Measurements from ENCODE around the gene SLMAP.
"Not testable (repeated sequence)": the region's sequence is repeated elsewhere in the genome, so short reads cannot be mapped to it uniquely, and the experiment has no call there.

Gene SLMAP

DNA sequence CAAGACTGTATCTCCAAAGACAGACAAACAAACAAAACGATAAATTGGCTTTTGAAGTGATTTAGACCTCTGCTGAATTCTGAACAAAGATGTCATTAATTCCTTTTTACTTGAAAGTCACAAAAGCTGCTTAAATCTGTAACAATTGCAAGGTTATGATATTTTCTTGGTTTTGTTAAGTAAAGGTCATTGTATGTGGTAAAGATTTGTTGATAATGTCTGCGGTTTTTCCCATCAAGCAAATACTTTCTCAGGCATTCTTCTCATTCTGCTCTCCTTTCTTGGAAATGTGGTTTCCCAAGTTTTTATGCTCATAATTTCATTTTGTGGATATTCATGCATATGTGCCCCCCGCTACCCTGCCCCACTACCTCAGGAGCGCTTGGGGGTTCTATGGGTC is 116.5 kb downstream of the SLMAP start:
- Histone ChIP-seq H3K9me3 (ENCODE audit: insufficient read depth, low read length) (no peaks in the 10 kb centered on the region), H3K36me3 (ENCODE audit: low read length) (peaks cover 10% of the 10 kb centered on the region; the same call in 1 of the 2 replicates), H4K20me1 (ENCODE audit: low read depth, low read length) (no peaks in the 10 kb centered on the region), H3K4me3 (ENCODE audit: insufficient read depth, low read length, poor library complexity, severe bottlenecking) (no peak overlapping the region), H3F3A (ENCODE audit: insufficient read depth) (peaks cover 9% of the 10 kb centered on the region; the same call in 1 of the 2 replicates), H2AFZ (ENCODE audit: low read depth, low read length, severe bottlenecking) (no peak overlapping the region), H3K9me2 (replicated peaks; ENCODE audit: insufficient read depth, low read length) (no peaks in the 10 kb centered on the region), H3K9ac (ENCODE audit: low read length) (no peak overlapping the region), H3K27ac (ENCODE audit: low read depth, low read length) (no peak overlapping the region), H3K27me3 (ENCODE audit: low read length) (no peaks in the 10 kb centered on the region), H3K4me2 (ENCODE audit: low read depth, low read length, poor library complexity, severe bottlenecking) (no peak overlapping the region), H3K79me2 (ENCODE audit: insufficient read depth, low read length) (no peaks in the 10 kb centered on the region)
- TF ChIP-seq, protein P1, sequence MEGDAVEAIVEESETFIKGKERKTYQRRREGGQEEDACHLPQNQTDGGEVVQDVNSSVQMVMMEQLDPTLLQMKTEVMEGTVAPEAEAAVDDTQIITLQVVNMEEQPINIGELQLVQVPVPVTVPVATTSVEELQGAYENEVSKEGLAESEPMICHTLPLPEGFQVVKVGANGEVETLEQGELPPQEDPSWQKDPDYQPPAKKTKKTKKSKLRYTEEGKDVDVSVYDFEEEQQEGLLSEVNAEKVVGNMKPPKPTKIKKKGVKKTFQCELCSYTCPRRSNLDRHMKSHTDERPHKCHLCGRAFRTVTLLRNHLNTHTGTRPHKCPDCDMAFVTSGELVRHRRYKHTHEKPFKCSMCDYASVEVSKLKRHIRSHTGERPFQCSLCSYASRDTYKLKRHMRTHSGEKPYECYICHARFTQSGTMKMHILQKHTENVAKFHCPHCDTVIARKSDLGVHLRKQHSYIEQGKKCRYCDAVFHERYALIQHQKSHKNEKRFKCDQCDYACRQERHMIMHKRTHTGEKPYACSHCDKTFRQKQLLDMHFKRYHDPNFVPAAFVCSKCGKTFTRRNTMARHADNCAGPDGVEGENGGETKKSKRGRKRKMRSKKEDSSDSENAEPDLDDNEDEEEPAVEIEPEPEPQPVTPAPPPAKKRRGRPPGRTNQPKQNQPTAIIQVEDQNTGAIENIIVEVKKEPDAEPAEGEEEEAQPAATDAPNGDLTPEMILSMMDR (IDR thresholded peaks at IDR 0.05; ENCODE audit: insufficient read depth, low read length, poor library complexity, severe bottlenecking) = no peak
- no peak for TF ChIP-seq EZH2phosphoT487 (conservative IDR thresholded peaks at IDR 0.05; ENCODE audit: low read length)

- Histone ChIP-seq H3K9me3 (ENCODE audit: insufficient read depth, low read length) (no peaks in the 10 kb centered on the region), H3K9me2 (replicated peaks; ENCODE audit: insufficient read depth, low read length) (no peaks in the 10 kb centered on the region), H3F3A (ENCODE audit: insufficient read depth) (no peaks in the 10 kb centered on the region), H2AFZ (ENCODE audit: low read depth, low read length, severe bottlenecking) (no peak overlapping the region), H3K9ac (ENCODE audit: low read length) (no peak overlapping the region), H3K36me3 (ENCODE audit: low read length) (peaks cover 2% of the 10 kb centered on the region; the same call in 1 of the 2 replicates), H3K27me3 (ENCODE audit: low read length) (no peaks in the 10 kb centered on the region), H3K79me2 (ENCODE audit: insufficient read depth, low read length) (no peaks in the 10 kb centered on the region), H3K4me2 (ENCODE audit: low read depth, low read length, poor library complexity, severe bottlenecking) (no peak overlapping the region), H3K27ac (ENCODE audit: low read depth, low read length) (no peak overlapping the region), H3K4me3 (ENCODE audit: insufficient read depth, low read length, poor library complexity, severe bottlenecking) (no peak overlapping the region), H4K20me1 (ENCODE audit: low read depth, low read length) (no peaks in the 10 kb centered on the region)
- no peak for TF ChIP-seq EZH2phosphoT487 (conservative IDR thresholded peaks at IDR 0.05; ENCODE audit: low read length)
- TF ChIP-seq, protein P1 (IDR thresholded peaks at IDR 0.05; ENCODE audit: insufficient read depth, low read length, poor library complexity, severe bottlenecking) = no peak
Observed at GRCh38 chr3:57876632-57877031, 120.5 kb downstream of the SLMAP start.

GRCh38 chr3:57877116-57877515 is 121.0 kb downstream of the SLMAP start:
- Histone ChIP-seq H3F3A (ENCODE audit: insufficient read depth) (no peaks in the 10 kb centered on the region), H3K36me3 (ENCODE audit: low read length) (no peaks in the 10 kb centered on the region), H3K79me2 (ENCODE audit: insufficient read depth, low read length) (no peaks in the 10 kb centered on the region), H3K4me3 (ENCODE audit: insufficient read depth, low read length, poor library complexity, severe bottlenecking) (no peak overlapping the region), H3K4me2 (ENCODE audit: low read depth, low read length, poor library complexity, severe bottlenecking) (no peak overlapping the region), H2AFZ (ENCODE audit: low read depth, low read length, severe bottlenecking) (no peak overlapping the region), H3K27me3 (ENCODE audit: low read length) (no peaks in the 10 kb centered on the region), H3K27ac (ENCODE audit: low read depth, low read length) (no peak overlapping the region), H3K9ac (ENCODE audit: low read length) (no peak overlapping the region), H3K9me3 (ENCODE audit: insufficient read depth, low read length) (no peaks in the 10 kb centered on the region), H3K9me2 (replicated peaks; ENCODE audit: insufficient read depth, low read length) (no peaks in the 10 kb centered on the region), H4K20me1 (ENCODE audit: low read depth, low read length) (no peaks in the 10 kb centered on the region)
- TF ChIP-seq, protein P1 (IDR thresholded peaks at IDR 0.05; ENCODE audit: insufficient read depth, low read length, poor library complexity, severe bottlenecking) = no peak

DNA sequence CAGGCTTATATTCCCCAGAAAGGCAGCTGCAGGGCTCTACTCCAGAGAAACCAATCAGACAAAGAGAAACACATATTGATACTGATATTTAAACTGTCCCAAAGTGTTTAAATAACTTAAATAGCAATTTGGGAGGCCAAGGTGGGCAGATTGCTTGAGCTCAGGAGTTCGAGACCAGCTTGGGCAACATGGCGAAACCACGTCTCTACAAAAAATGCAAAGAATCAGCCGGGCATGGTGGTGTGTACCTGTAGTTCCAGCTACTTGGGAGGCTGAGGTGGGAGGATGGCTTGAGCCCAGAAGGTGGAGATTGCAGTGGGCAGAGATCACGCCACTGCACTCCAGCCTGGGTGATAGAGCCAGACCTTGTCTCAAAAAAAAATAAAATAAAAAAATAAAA is 128.3 kb downstream of the SLMAP start:
- not testable (repeated sequence) for H3K4me3 ChIP-seq (ENCODE audit: insufficient read depth, low read length, poor library complexity, severe bottlenecking); H3K27me3 ChIP-seq (ENCODE audit: low read length); H3K27ac ChIP-seq (ENCODE audit: low read depth, low read length); H3K9me3 ChIP-seq (ENCODE audit: insufficient read depth, low read length); H3K79me2 ChIP-seq (ENCODE audit: insufficient read depth, low read length); H3K36me3 ChIP-seq (ENCODE audit: low read length); H3K9me2 ChIP-seq (replicated peaks; ENCODE audit: insufficient read depth, low read length); H3F3A ChIP-seq (ENCODE audit: insufficient read depth); H4K20me1 ChIP-seq (ENCODE audit: low read depth, low read length); H3K4me2 ChIP-seq (ENCODE audit: low read depth, low read length, poor library complexity, severe bottlenecking); H2AFZ ChIP-seq (ENCODE audit: low read depth, low read length, severe bottlenecking); H3K9ac ChIP-seq (ENCODE audit: low read length)
